ENCODE measurements around the gene GPR17.

The GPR17 gene

DNA sequence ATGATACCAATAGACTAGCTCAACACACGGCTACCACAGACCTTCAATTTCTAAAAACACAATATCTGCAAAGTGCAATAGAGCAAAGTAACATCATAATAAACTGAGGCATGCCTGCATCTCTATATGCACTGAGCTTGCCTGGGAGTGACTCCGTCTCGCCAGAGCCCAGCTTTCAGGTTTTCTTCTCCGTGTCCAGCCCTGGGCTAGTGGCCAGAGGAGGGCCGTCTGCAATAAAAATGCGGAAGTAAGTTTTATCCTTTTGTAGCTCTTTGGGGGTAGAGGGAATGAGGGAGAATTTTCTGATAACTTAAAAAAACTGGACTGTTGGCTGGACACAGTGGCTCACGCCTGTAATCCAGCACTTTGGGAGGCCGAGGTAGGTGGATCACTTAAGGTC lies 41.0 kb upstream of the GPR17 start:
- DNase-seq (ENCODE audit: low read depth) = no peak
- no peak overlapping the region for H3K4me3 ChIP-seq (ENCODE audit: low read depth, low read length)
- TF ChIP-seq, protein P1, sequence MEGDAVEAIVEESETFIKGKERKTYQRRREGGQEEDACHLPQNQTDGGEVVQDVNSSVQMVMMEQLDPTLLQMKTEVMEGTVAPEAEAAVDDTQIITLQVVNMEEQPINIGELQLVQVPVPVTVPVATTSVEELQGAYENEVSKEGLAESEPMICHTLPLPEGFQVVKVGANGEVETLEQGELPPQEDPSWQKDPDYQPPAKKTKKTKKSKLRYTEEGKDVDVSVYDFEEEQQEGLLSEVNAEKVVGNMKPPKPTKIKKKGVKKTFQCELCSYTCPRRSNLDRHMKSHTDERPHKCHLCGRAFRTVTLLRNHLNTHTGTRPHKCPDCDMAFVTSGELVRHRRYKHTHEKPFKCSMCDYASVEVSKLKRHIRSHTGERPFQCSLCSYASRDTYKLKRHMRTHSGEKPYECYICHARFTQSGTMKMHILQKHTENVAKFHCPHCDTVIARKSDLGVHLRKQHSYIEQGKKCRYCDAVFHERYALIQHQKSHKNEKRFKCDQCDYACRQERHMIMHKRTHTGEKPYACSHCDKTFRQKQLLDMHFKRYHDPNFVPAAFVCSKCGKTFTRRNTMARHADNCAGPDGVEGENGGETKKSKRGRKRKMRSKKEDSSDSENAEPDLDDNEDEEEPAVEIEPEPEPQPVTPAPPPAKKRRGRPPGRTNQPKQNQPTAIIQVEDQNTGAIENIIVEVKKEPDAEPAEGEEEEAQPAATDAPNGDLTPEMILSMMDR (IDR thresholded peaks at IDR 0.05; ENCODE audit: insufficient read depth, low read depth, low read length, missing control alignments) = no peak

DNA sequence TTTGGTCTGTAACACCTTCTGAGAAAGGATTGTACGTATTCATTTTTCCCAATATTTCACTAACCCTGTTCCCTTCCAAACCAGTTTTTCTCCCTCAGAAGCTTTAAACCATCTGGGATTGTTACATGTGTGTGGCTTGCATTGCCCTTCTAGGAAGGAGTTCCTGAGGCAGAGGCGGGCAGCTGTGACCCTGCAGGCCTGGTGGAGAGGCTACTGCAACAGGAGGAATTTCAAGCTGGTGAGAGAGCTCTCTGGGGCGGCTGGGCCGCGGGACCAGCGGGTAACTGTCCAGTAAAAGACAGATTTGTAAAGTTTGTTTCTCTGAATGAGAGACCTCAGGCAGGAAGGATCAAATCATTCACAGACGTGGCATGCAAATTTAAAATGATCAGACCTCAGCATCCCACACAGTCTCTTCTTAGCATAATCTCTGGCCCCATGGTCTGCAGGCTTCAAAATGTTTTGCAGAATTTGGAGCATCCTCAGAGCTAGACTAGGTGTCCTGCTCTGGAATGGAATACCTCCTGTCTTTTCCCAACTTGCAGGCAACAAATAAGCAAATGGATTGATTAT lies 40.2 kb upstream of the GPR17 start:
- TF ChIP-seq, protein P1 (IDR thresholded peaks at IDR 0.05; ENCODE audit: insufficient read depth, low read depth, low read length, missing control alignments) = no peak
- no peak for DNase-seq (ENCODE audit: low read depth)

DNA sequence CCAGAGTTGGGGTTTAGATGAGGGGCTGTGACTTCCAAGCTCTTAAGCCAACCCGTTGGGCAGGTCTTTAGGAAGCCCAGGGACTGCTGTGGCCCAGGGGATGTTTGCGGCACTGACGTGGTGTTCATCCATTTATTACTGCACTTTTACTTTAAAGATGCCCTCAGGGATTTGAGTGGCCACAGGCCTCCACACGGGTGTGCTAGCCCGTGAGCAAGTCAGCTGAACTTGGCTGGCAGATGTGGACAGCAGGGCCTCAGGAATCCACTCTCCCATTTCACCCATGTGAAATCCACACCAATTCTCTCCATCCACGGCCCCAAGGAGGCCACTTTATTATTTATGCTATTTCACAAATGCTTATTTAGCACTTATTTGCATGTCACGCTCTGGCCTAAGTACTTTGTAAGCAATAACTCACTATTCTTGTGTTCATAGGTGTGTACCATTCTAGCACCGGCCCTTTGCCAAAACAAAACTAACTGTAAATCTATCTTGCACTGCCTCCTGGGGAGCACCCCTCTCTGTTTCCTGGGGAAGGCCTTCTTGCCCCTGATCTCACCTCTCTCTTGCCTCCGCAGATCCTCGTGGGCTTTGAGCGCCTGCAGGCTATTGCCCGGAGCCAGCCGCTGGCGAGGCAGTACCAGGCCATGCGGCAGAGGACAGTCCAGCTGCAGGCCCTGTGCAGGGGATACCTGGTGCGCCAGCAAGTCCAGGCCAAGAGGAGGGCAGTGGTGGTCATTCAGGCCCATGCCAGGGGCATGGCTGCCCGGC lies 39.1 kb upstream of the GPR17 start:
- TF ChIP-seq, protein P1 (IDR thresholded peaks at IDR 0.05; ENCODE audit: insufficient read depth, low read depth, low read length, missing control alignments) = no peak
- H3K4me3 ChIP-seq (ENCODE audit: low read depth, low read length) = no peak overlapping the region
- no peak for DNase-seq (ENCODE audit: low read depth)

More for the DNA sequence above, 40.2 kb upstream of the GPR17 start:
- no peak overlapping the region for H3K4me3 ChIP-seq (ENCODE audit: low read depth, low read length)

DNA sequence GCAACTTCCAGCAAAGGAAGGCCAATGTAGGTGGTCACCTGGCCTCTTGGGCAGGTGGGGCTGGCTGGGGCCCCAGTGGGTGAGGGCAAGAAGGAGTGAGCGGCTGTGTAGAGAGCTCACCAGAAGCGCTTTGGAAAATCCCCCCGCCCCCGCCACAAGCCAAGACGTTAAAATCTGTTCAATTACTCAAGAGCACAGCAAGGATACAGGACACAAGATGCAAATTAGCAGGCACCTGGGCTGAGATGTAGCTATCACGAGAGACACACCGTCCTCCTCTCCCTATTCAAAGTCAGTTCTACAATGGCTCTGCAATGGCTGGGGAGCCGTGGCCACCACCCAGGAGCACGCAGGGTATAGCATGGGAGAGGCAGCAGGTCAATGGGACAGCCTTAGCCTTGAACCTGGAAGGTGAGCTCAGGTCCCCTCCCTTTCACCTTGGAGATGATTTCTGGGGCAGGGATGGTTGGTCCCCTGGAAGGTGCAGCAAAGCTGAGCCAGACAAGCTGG lies 38.5 kb upstream of the GPR17 start:
- TF ChIP-seq, protein P1 (IDR thresholded peaks at IDR 0.05; ENCODE audit: insufficient read depth, low read depth, low read length, missing control alignments) = no peak
- H3K4me3 ChIP-seq (ENCODE audit: low read depth, low read length) = no peak overlapping the region
- no peak for DNase-seq (ENCODE audit: low read depth)

DNA sequence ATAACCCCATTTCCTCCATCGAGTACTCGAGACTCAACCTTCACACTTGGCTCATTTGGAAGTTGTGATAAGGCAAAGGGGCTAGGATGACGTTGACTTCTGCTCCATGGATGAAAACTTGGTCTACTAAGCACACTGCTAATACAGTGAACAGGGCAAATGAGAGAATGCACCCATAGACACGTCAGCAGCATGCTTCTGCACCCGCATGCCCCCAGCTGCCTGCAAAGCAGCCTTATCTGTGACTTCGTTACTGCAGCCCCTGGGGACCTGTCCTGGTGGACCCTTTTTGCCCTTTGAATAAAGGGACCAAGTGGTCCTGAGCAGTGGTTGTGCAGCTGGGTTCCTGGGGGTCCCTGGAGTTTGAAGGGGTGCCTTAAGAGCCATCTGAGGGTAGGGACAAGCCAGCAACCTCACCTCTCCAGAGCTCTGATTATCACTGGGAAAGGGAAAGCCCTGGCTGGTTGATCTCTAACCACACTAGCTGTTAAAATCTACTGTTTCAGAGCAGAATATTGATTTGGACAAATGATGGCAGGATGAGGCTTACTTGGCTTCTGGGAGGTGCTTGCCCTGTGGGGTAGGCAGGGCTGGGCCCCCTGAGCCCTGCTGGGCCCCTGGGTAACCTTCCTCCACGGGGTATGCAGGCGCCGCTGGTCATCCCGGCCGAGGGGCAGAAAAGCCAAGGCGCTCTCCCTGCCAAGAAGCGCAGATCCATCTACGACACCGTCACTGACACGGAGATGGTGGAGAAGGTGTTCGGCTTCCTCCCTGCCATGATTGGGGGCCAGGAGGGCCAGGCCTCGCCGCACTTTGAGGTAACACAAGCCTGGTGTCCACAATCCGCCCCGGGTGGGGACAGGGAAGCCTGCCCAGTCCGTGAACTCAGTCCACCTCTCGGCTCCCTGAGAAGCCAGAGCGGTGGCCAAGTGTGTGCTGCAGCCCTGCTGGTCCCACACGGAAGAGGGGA lies 37.6 kb upstream of the GPR17 start:
- H3K4me3 ChIP-seq (ENCODE audit: low read depth, low read length) = no peak overlapping the region
- TF ChIP-seq, protein P1 (IDR thresholded peaks at IDR 0.05; ENCODE audit: insufficient read depth, low read depth, low read length, missing control alignments) = no peak
- no peak for DNase-seq (ENCODE audit: low read depth)

DNA sequence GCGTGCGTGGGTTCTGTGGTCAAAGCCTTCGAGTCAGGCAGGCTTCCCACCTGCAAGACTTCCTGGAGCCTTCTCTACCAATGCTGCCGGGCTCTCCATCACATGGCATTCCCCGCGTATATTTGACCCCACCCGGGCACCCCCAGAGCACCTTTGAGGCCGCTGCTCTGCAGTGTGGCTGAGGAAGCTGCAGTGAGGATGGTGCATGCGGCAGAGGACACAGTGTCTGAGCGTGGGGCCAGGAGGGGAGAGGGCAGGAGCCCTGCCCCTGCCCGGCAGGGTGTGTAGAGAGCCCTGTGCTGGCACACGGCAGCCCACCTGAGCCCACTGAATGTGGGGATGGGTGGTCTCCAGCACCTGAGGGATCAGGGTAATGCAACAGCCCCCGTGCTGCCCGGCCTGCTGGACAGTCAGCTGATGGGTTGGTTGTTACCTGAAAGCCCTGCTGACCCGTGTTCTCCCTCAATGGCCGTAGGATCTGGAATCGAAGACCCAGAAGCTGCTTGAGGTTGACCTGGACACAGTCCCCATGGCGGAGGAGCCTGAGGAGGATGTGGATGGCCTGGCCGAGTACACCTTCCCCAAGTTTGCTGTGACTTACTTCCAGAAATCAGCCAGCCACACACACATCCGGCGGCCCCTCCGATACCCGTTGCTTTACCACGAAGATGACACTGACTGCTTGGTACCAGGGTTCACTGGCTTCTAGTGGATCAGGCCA lies 36.8 kb upstream of the GPR17 start:
- no peak for DNase-seq (ENCODE audit: low read depth)
- no peak overlapping the region for H3K4me3 ChIP-seq (ENCODE audit: low read depth, low read length)
- TF ChIP-seq, protein P1 (IDR thresholded peaks at IDR 0.05; ENCODE audit: insufficient read depth, low read depth, low read length, missing control alignments) = no peak

Data from GM12865 (cell line).